Activated T-cell treated with anti-CD3 and anti-CD28 coated beads, Interleukin-2, amount 50 U/mL, for 1 hour (primary cell): ENCODE data around the gene TMEM125.

Experiments used
- DNase-seq: peaks from one replicate; pipeline ENCODE4 v3.0.0-alpha.2; 2020

Gene TMEM125

DNA sequence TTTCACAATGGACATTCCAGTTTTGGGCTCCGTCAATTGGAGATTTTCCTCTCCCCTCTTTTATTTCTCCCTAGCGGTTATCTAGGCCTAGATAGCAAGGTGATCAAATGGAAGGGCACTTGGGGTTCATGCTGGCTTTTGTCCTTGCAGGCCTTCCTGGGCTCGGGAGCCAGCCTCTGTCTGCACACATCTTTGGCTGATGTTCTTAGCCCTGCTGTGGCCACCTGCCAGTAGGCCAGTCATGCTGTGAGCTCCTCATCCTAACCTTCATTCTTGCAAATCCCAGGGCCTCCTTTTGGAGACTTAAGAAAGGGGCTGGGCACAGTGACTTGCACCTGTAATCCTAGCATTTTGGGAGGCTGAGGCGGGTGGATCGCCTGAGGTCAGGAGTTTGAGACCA, 44.5 kb downstream of the TMEM125 start:
- no peak for DNase-seq

DNA sequence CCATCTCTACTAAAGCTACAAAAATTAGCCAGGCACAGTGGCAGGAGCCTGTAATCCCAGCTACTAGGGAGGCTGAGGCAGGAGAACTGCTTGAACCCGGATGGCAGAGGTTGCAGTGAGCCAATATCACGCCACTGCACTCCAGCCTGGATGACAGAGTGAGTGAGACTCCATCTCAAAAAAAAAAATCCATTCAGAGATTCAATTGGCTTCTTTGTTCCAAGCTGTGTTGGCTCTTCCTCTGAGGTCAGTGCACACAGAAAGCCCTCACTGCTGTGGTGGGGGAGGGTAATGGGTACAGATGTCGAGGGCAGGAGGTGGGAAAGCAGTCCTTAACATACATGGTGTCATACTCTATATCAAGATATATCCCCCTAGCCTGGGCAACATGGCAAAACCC, 45.7 kb downstream of the TMEM125 start:
- DNase-seq = no peak

DNA sequence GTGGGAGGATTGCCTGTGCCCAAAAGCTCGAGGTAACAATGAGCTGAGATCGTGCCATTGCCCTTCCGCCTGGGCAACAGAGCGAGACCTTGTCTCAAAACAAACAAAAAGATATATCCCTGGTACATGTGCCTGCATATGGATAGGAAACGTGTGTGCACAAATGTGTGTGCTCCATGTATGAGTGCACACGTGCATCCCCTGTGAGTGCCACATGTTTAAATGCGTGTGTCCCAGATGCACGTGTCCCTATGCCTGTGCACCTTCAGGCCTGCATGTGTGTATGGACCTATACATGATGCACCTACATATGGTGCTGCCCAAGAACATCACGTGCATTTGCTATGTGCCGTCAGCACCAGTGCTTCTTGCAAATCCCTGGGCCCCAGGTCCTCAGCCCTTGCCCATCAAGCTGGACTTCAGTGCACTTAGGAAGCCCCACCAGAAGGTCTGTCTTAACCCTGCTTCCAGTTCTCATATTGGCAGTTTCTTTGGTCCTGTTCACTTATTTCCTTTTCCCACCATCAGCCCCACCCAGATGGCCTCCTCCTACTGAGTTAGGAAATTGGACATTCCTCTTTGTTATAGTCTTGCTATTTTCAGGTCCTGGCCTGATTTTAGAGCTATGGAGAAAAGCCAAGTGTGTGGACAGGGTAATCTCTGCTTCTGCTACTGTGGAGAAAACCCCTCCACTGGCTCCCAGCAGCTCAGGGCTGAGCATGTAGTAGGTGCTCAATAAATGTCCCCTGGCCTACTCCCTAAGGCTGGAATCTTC, 46.4 kb downstream of the TMEM125 start:
- DNase-seq = no peak

DNA sequence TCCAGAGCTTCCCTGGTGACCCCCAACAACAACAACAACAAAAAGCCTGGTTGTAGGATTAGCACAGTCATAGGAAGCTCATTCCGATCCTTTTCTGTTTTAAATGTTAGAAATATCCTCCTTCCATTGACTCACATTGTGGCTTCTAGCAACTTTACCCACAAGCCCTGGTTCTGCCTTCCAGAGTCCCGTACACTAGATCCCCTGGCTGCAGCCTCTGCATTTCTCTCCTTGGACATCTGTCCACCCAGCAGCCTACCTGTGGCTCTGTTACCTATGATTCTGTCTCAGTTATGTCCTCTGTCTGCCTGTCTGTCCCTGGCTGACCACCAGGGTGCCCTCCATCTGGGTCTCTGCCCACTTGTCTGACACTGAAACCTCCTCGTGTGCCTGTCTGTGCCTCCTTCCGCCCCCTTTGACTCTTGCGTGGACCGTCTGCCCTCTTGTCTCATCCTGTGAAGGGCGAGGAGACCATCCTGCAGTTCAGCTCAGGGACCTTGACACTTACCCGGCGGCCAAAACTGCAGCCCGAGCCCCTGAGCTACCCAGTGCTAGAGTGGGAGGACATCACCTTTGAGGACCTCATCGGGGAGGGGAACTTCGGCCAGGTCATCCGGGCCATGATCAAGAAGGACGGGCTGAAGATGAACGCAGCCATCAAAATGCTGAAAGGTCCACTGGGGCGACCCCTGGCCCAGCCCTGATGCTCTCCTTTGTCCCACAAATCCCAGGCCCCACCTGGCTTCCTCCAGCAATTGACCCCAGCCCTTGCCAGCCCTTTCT, 47.1 kb downstream of the TMEM125 start:
- DNase-seq = no peak

DNA sequence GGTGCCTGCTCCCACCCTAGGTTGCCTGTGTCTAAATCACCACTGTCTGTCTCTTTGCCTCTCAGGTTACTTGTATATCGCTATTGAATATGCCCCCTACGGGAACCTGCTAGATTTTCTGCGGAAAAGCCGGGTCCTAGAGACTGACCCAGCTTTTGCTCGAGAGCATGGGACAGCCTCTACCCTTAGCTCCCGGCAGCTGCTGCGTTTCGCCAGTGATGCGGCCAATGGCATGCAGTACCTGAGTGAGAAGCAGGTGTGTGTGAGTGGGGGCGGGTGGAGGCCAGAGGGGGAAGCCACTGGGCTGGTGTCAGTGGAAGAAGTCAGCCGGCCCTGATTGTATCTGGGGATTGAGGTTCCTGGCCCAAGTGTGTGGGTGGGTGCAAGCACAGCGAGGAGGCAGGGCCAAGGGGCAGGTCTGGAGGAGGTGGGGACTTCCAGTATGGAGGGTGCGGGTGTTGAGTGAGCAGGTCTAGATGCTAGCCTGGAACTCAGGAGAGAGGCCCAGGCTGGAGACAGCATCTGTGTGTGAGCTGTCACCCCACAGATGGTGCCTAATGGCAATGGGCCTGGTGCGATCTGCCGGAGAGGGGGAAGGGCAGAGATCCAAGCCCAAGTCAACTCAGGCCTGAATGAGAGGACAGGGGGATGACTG, 48.2 kb downstream of the TMEM125 start:
- DNase-seq = no peak

DNA sequence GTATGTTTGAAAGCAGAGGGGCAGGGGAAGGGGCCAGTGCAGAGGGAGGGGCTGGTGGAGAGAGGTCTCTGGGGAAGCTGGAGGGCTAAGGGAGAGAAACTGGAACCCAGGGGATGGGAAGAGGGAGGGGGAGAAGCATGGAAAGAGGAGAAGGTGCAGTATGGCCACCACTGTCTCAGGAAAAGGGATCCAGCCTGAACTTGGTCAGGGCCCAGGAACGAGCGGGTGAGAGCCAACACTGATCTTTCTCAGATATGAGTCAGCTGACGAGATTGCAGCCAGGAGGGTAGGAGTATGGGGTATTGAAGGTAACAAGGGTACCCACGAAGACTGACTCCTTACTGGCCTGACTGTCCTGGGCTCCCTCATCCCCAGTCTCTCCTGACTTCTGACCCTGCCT, 49.0 kb downstream of the TMEM125 start:
- DNase-seq = no peak

DNA sequence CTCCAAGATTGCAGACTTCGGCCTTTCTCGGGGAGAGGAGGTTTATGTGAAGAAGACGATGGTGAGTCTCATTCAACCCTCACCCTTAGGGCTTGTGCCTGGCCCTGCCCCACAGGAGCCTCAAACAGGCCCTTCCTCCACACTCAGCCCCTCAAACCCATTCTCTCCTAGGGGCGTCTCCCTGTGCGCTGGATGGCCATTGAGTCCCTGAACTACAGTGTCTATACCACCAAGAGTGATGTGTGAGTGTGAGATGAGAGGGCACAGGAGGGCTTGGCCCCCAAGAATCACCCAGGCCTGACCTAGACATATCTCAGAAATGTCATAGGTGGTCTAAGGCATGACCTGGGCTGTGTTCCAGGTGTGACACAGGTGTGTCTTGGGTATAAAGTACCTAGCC, 49.5 kb downstream of the TMEM125 start:
- DNase-seq = no peak

DNA sequence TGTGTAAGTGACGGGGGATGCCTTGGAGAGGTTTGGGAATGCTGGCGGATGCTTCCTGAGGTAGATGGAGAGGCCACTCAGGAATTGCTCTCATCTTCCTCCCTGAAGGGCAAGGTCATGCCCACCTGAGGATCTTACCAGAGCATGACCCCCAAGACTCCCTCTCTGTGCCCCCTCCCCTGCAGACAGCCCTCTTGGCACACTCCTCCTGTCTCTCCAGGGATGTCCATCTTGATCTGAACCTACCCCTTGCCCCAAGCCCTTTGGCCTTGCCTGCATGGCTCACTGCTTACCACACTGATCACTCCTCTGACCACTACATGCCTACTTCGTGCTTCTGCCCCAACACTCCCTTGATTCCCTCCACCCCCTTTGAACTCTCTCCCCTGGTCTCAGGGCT, 50.0 kb downstream of the TMEM125 start:
- no peak for DNase-seq

DNA sequence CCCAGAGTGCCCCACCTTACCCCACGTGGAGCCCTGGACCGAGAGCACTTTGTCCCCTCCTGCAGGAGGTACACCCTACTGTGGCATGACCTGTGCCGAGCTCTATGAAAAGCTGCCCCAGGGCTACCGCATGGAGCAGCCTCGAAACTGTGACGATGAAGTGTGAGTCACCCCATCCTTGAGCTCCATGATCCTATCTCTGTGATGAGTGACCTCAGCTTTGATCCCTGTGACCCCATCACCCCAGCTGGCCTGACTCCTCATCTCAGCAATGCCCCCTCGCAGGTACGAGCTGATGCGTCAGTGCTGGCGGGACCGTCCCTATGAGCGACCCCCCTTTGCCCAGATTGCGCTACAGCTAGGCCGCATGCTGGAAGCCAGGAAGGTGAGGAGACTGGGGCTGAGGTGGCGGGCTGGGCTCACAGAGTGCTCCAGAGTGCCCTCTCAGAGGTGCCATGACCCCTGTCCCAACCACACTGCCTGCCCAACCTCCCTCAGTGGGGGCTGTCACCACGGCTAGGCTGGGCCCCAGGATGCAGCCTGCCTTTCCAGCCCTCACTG, 51.6 kb downstream of the TMEM125 start:
- DNase-seq = no peak

DNA sequence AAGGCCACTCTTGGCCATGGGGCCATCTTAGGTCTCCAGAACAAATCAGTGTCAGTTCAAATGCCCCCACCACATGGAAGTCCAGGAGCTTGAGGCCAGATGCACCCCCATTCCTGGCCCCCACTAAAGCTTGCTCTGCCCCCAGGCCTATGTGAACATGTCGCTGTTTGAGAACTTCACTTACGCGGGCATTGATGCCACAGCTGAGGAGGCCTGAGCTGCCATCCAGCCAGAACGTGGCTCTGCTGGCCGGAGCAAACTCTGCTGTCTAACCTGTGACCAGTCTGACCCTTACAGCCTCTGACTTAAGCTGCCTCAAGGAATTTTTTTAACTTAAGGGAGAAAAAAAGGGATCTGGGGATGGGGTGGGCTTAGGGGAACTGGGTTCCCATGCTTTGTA, 52.7 kb downstream of the TMEM125 start:
- no peak for DNase-seq
